Fibroblast of villous mesenchyme (primary cell): ENCODE results near the gene LSM10. TPM values are rescaled to one million over a fixed set of nuclear protein-coding genes. Genes with fewer than 3 reads are reported as not detected.

ENCODE experiments used
- DNase-seq: peaks from one replicate; pipeline ENCODE4 v3.0.0-alpha.2; 2010; ENCODE audit warnings: low read depth
- H3K4me3 ChIP-seq: 2 replicates; pipeline ENCODE4 v1.5.1; 2011; ENCODE audit warnings: low read depth, mild to moderate bottlenecking, low read length
- total RNA-seq: library from RNA; depleted of rRNA; stranded (reverse); fragments of >200 nt; gene quantifications from 2 replicates; pipeline ENCODE4 v1.2.3, GENCODE V29; 2012
- TF ChIP-seq, protein P1 (sequence below): IDR thresholded peaks from 2 replicates; pipeline ENCODE4 v1.5.1; 2012; ENCODE audit warnings: low read depth, mild to moderate bottlenecking, low read length; ENCODE audit not compliant: insufficient read depth

Gene LSM10
- total RNA-seq, 1 donor = 6.9 TPM

DNA sequence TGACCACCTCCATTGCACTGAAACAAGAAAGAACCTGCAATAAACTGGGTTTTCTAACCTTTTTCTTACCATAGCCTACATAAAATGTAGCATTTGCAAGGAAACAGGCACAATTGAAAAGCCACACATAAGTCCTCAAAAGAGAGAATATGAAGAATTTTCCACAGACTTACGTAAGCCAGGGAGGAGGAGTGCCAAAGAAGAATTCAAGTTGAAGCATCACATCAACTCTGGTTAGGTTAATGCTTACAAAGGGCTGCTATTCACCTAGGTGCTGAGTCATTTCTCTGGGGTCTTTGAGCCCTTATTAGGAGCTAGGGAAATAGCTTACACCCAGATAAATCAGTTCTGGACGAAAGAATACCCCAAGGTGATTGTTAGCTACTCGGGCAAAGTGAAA lies 42.9 kb upstream of the LSM10 start:
- DNase-seq = no peak

GRCh38 chr1:36440044-36440443 lies 42.3 kb upstream of the LSM10 start:
- TF ChIP-seq, protein P1, sequence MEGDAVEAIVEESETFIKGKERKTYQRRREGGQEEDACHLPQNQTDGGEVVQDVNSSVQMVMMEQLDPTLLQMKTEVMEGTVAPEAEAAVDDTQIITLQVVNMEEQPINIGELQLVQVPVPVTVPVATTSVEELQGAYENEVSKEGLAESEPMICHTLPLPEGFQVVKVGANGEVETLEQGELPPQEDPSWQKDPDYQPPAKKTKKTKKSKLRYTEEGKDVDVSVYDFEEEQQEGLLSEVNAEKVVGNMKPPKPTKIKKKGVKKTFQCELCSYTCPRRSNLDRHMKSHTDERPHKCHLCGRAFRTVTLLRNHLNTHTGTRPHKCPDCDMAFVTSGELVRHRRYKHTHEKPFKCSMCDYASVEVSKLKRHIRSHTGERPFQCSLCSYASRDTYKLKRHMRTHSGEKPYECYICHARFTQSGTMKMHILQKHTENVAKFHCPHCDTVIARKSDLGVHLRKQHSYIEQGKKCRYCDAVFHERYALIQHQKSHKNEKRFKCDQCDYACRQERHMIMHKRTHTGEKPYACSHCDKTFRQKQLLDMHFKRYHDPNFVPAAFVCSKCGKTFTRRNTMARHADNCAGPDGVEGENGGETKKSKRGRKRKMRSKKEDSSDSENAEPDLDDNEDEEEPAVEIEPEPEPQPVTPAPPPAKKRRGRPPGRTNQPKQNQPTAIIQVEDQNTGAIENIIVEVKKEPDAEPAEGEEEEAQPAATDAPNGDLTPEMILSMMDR = no peak
- no peak overlapping the region for H3K4me3 ChIP-seq
- no peak for DNase-seq

More for the DNA sequence above, 42.9 kb upstream of the LSM10 start:
- TF ChIP-seq, protein P1 = no peak
- no peak overlapping the region for H3K4me3 ChIP-seq

GRCh38 chr1:36438715-36439114 lies 41.0 kb upstream of the LSM10 start:
- DNase-seq = no peak
- no peak overlapping the region for H3K4me3 ChIP-seq
- TF ChIP-seq, protein P1 = no peak

GRCh38 chr1:36436821-36437220 lies 39.1 kb upstream of the LSM10 start:
- no peak overlapping the region for H3K4me3 ChIP-seq
- no peak for DNase-seq
- TF ChIP-seq, protein P1 = no peak

DNA sequence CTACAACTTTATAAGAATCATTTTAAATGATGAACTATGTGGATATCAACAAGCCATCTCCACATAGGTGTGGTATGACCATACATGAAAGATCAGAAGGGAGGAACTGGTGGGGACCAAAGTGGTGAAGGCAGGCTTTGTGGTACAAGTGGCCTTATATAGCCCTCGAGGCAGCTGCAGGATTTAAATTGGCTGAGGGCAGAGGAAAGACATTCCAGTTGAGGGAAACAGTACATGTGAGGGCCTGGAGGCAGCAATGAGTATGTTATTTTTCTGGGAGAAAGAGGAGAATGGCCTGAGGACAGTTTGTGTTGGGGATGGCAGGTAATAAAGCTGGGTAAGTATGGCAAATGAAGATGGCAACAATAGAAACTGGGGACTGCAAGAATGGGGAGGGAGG lies 35.4 kb upstream of the LSM10 start:
- H3K4me3 ChIP-seq = no peak overlapping the region
- TF ChIP-seq, protein P1 = no peak
- DNase-seq = no peak

GRCh38 chr1:36432616-36433015 lies 34.9 kb upstream of the LSM10 start:
- no peak for DNase-seq
- no peak overlapping the region for H3K4me3 ChIP-seq
- TF ChIP-seq, protein P1 = no peak

- DNase-seq = no peak
- TF ChIP-seq, protein P1 = no peak
- H3K4me3 ChIP-seq = no peak overlapping the region
Measured at GRCh38 chr1:36425791-36426190, 28.1 kb upstream of the LSM10 start.
